ENCODE data around the gene DGCR8.
A peak's percentile ranks its signal among the peaks of the same experiment; 100 is the strongest.

The DGCR8 gene

DNA sequence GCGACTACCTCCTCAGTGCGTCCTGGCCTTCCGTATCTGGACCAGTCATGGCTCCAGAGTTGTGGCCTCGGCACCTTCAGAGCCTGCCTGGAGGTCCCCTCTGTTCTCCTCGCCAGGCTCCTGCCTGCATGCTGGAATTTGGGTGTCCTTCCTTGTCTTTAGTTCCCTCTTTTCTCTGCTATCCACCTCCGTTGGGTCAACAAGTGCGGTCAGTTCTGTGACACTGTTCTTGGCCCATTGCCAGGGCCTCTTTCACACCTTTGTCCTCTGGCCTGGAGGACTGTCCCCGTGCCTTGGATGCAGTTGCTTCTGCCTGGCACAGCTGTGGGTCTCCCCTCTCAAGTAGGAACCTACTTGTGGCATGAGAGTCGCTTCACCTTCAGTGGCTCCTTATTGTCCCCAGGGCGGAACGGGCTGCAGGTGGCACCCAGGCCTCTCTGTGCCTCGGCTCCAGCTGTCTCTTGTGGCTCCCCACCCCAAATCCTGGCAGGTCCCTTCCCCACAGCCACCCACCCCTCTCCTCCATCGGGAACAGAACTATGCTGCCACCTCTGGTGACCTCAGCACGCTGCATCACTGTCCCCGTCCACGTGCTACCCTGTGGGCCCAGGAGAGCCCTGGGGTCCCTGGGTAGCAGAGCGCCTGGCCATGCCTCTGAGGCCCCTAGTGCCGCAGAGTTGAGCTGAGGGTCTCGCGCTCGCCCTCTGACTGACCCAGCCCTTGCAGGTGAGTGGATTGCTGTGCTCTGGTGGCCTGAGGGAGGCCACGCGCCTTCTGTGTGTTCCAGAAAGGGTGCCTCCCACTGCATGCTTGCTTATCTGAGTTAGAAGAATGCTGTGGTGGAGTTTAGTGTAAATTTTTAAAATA, 4.7 kb downstream of the DGCR8 start:
- TF ChIP-seq POU6F1 (CRISPR knock-in tag; IDR thresholded peaks at IDR 0.05; ENCODE audit: borderline replicate concordance, low read depth) (no peak), SNAI2 (CRISPR knock-in tag; IDR thresholded peaks at IDR 0.05) (no peak), ESRRG (CRISPR knock-in tag; IDR thresholded peaks at IDR 0.05) (no peak), CSRNP3 (CRISPR knock-in tag; IDR thresholded peaks at IDR 0.05) (no peak), PPARA (CRISPR knock-in tag; IDR thresholded peaks at IDR 0.05; ENCODE audit: borderline replicate concordance) (no peak), RARB (CRISPR knock-in tag; IDR thresholded peaks at IDR 0.05) (no peak), ARNTL (CRISPR knock-in tag; IDR thresholded peaks at IDR 0.05; ENCODE audit: borderline replicate concordance, low read depth) (no peak), ISL1 (CRISPR knock-in tag; IDR thresholded peaks at IDR 0.05) (no peak), OSR1 (CRISPR knock-in tag; IDR thresholded peaks at IDR 0.05) (no peak), TCF4 (CRISPR knock-in tag; IDR thresholded peaks at IDR 0.05; ENCODE audit: borderline replicate concordance) (no peak), TSHZ2 (CRISPR knock-in tag; IDR thresholded peaks at IDR 0.05) (no peak), ZNF8 (CRISPR knock-in tag; IDR thresholded peaks at IDR 0.05) (no peak), ZNF70 (CRISPR knock-in tag; IDR thresholded peaks at IDR 0.05) (no peak), CSDC2 (CRISPR knock-in tag; IDR thresholded peaks at IDR 0.05) (no peak)
- TF ChIP-seq, protein P1, sequence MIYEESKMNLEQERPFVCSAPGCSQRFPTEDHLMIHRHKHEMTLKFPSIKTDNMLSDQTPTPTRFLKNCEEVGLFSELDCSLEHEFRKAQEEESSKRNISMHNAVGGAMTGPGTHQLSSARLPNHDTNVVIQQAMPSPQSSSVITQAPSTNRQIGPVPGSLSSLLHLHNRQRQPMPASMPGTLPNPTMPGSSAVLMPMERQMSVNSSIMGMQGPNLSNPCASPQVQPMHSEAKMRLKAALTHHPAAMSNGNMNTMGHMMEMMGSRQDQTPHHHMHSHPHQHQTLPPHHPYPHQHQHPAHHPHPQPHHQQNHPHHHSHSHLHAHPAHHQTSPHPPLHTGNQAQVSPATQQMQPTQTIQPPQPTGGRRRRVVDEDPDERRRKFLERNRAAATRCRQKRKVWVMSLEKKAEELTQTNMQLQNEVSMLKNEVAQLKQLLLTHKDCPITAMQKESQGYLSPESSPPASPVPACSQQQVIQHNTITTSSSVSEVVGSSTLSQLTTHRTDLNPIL (CRISPR knock-in tag; IDR thresholded peaks at IDR 0.05; ENCODE audit: low read depth), result no peak
- ATAC-seq, result peak; percentile 38; the same call in 2 of the 3 replicates

DNA sequence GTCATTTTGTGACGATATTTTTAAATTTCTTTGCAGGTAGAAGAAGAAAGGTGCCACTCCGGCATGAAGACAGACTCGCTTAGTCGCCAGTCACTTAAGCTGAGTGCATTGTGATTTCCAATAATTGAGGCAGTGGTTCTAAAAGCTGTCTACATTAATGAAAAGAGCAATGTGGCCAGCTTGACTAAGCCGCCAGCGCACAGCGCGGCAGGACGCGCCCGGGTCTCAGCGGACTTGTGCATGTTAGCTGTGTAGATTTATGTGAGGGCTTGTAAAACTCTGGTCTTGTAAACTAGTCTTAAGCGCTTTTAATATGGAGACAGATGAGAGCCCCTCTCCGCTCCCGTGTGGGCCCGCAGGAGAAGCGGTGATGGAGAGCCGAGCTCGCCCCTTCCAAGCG, 5.6 kb downstream of the DGCR8 start:
- ATAC-seq, result no peak

More for the DNA sequence above, 5.6 kb downstream of the DGCR8 start:
- TF ChIP-seq BACH2 (CRISPR knock-in tag; IDR thresholded peaks at IDR 0.05; ENCODE audit: borderline replicate concordance) (no peak), CSDC2 (CRISPR knock-in tag; IDR thresholded peaks at IDR 0.05) (no peak), ARNTL (CRISPR knock-in tag; IDR thresholded peaks at IDR 0.05; ENCODE audit: borderline replicate concordance, low read depth) (no peak), PATZ1 (CRISPR knock-in tag; IDR thresholded peaks at IDR 0.05; ENCODE audit: borderline replicate concordance) (no peak), ISL1 (CRISPR knock-in tag; IDR thresholded peaks at IDR 0.05) (no peak), POU6F1 (CRISPR knock-in tag; IDR thresholded peaks at IDR 0.05; ENCODE audit: borderline replicate concordance, low read depth) (no peak), ZFP3 (CRISPR knock-in tag; IDR thresholded peaks at IDR 0.05) (no peak), ESRRG (CRISPR knock-in tag; IDR thresholded peaks at IDR 0.05) (no peak), CSRNP3 (CRISPR knock-in tag; IDR thresholded peaks at IDR 0.05) (no peak), ZNF70 (CRISPR knock-in tag; IDR thresholded peaks at IDR 0.05) (no peak), PPARA (CRISPR knock-in tag; IDR thresholded peaks at IDR 0.05; ENCODE audit: borderline replicate concordance) (no peak), TOX (CRISPR knock-in tag; IDR thresholded peaks at IDR 0.05; ENCODE audit: borderline replicate concordance) (no peak), ZFP30 (CRISPR knock-in tag; IDR thresholded peaks at IDR 0.05) (no peak)

Measured in SK-N-SH treated with all-trans-retinoic acid at 6 μM for 48 hours (cell line).